HG02623 (cell line): Measurements from ENCODE around the gene HEBP1.

Source experiments
- ATAC-seq: cut with Tn5 transposase; IDR thresholded peaks from one replicate; pipeline ENCODE4 v1.9.1; 2021; ENCODE audit warnings: moderate library complexity; ENCODE audit not compliant: unreplicated experiment

HEBP1 gene

DNA sequence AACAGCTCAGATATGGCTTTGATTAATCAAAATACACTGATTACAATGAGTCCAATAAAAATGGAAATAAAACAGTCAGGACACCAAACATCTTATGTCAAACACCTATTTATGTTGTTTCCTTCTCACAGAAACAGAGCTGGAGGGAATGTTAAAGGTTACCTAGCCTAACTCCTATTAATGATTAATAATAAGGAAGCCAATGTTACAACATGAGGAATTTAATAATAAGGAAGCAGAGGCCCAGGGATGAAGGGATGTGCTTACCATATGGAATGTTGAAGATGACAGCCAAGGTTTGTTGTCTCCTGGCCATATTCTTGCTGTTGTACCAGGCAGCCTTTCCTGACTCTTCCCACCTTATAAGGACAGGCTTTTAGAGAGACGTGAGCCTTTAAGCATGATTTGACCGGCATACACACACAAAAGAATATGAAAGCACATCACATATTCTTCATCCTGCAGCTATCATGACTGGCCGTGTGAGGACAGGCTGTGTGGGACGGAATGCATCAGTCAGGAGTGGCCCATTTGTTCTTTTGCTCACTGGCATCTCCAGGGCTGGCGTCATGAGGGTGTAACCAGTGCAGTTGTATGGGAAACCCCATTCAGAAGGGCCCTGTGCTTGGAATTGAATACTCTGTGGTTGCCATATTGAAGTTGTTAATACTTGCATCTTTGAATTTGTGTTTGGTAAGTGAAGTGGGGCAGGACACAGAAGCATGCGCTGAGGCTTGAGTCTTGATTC lies 45.0 kb downstream of the HEBP1 start:
- no peak for ATAC-seq

DNA sequence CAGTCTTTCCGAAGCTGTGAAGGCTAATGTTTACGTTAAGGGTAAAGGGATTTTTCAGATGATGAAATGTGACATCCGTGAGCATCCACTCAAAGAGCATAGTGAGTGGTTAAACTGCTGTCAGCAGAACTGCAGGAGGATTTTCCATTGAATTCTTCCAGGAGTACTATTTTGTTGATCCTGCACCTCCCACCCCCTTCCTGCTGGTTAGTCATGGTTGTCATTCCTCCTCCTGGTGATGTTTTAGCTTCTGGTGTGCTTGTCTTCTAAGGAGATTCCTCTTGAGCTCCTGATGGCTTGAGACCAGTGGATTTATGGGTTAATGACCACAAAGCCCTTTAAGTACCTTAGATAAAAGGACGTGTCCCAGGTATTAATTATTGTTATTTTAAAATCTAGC lies 45.7 kb downstream of the HEBP1 start:
- no peak for ATAC-seq

DNA sequence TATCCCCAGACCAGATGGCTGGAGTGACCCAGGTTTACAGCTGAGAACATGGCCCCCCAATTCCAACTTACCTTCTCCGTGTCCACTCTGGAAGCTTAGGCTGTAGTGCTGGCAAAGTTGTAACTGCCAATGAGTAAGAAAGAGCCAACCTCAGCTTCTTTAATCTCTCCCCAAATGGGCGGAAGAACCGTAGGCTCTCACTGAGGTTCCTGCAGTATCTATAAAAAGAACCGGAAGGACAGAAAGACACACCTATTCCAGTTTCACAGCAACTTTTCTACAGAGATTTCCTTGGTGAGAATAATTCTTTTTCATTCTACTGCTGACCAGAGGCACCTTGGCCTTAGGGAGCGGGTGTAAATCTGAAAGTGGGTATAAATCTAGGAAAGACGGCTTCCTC lies 48.0 kb downstream of the HEBP1 start, which contains the start of gene GPRC5D:
TSS of gene GPRC5D (minus strand) at position 135 of the 400 bp plus-strand sequence. CDS start 1,786 bp downstream, outside the sequence.
- ATAC-seq, result no peak

DNA sequence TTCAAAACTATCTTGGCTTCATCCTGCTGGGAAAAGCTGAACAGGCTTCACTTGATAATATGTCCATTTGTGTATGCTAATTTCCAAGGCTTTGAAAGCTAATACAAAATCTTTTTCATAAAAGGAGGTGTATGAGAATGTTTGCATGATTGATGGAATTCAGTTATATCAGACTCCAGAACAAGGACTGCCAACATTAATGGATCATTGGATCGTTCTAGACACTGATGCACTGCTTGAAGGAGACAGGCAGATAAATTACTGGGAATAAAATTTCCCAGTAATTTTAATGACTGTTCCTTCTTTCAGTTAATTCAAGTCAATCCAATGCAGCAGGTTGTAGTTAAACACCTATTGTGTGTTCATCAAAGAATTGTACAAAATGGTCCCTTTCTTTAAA lies 48.6 kb downstream of the HEBP1 start:
- ATAC-seq, result no peak

DNA sequence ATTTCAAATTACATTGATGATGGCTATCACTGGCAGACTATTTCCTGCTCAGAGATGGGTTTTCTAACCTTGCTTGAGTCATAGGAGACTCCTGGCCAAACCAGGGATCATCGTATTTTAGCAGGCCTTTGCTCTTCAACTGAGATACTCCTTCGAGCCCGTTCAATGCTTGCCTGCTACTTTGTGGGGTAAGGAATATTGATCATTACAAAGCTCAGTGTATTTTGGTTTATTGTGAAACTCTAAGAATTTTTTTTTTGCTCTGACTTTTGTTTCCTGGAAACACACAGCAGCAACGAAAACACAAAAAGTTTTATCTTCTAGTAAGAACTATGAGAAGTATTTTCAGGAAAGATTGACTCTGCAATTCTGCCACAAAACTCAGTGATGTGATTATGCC lies 52.2 kb downstream of the HEBP1 start:
- no peak for ATAC-seq

DNA sequence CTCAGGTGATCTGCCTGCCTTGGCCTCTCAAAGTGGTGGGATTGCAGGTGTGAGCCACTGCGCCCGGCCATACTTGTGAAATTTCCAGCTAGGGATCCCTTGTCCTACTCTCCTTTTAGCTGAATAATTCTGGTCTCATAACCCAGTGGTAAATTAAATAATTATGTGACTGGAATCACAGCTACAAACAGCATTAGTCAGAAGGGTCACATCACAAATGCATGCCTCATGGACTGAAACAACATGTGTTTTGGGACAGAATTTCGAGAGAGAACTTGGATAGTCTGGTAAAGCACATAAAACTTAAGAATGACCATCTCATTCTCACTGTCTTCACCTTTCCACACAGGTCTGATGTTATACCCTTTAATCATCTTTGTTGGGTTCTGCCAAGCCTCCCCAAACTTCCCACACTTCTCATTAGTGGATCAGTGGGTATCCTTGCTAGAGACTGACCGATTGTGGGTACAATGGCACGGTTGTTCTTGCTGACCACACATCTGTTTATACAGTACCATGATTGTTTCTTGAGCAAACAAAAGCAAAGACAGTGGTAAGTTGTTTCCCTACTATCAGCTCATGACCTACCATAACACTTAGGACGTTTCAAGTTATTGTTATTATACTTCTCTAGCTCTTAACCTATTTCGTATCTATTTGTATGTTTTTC lies 53.2 kb downstream of the HEBP1 start:
- no peak for ATAC-seq

DNA sequence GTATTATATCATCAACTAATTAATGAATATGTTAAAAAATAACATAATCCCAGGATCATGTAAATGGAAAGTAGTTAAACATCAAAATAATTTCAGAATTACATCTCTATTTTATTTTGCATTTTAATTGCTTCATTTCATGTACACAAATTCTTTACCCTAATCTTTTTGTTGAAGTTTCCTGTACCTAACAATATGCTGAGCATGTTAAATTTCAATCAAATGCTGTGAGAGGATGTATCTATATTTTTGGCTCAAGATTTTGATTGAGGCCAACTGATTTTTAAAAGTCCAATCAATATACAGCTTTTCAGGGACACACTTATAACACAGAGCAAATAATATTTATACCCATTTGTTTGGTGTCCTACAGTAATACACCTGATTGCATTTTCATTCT lies 54.5 kb downstream of the HEBP1 start:
- ATAC-seq, result no peak

DNA sequence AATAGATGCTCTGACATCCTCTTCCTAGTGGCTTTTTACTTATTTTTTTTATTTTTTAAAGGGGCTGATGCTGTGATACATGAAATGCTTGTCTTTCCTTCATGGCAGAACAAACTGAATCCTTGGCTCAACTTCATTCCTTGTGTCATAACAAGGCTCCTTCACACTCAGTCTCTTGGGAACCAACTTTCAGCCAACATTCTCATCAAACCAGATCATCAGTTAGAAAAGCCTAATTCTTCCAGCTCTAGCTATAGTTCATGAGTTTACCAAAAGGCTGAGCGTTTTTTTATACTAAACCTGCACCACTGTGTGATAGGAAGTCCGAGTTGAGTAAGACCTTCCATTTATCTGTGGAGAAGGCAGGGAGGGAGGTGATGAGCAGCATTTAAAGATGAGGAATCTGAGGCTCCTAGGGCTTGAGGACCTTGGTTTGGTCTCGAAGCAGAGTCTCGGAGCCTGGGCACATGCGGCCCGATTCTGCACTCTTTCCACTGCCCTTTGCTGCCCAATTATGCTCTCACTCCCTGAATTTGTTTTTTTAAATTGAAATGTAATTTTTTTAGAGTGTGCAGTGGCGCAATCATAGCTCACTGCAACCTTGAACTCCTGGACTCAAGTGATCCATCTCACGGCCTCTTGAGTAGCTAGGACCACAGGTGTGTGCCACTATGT lies 56.3 kb downstream of the HEBP1 start:
- ATAC-seq, result no peak

DNA sequence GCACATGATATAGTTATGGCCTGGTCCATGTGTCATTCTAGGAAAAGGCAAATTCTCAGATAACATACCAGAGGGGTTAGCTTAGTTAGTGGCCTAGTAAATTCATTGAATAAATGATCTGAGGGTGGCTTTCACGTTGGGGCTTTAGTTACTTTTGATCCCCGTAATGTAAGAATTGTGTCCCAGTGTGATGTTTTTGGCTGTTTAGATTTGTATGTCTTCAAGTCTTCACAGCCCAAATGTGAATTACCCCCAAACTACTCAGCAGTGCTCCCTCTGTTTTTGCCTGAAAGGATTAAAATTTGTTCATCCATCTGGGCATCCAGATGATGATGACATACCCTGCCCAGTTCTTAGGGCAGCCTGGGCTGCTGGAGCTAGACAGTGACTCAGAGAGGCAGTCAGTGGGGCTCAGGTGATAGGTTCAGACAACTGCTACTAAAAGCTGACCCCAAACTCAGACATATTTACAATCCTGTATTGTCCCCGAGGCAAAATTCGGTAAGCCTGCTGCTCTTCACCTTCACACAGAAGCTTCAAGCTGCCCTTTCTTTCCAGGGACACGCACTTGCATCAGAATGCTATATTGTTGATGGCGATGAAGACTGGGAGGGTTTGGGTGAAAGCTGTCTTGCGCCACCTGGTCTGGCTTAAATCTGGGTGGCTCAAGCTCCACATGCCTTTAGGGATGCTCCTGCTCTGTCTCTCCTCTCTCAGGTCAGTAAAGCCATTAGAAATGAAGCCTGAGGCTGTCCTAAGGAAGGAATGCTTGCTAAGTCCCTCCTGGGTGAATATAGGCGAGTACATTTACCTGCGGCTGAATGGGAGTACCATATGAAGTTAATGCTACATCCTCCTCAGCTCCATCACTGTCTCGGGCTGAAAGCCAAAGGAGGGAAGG lies 58.4 kb downstream of the HEBP1 start:
- no peak for ATAC-seq

DNA sequence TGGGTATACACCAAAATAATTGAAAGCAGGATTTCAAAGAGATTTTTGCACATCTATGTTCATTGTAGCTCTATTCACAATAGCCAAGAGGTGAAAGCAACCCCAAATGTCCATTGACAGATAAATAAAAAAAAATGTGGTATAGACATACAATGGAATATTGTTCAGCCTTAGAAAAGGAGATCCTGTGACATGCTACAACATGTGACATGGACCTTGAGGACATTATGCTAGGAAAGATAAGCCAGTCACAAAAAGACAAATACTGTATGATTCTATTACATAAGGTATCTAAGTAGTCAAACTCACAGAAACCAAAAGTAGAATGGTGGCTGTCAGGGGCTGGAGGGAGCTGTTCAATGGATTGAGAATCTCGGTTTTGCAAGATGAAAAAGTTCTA lies 60.2 kb downstream of the HEBP1 start:
- no peak for ATAC-seq

DNA sequence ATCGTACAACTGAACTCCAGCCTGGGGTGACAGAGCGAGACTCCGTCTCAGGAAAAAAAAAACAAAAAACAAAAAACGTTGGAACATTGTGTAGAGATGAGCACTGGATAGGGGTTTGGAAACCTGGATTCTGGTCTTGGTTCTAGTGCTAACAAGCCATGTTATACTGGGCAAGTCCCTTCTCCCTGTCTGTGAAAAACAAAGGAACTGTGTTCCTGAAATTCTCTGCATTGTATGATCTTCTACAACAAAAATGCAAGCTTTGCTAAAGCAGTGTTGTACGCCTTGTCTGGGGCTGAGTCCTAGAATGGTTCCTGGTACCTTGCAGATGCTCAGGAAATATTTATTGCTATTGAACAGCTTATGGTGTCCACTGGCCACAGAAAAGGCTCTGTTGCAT lies 61.5 kb downstream of the HEBP1 start:
- no peak for ATAC-seq

DNA sequence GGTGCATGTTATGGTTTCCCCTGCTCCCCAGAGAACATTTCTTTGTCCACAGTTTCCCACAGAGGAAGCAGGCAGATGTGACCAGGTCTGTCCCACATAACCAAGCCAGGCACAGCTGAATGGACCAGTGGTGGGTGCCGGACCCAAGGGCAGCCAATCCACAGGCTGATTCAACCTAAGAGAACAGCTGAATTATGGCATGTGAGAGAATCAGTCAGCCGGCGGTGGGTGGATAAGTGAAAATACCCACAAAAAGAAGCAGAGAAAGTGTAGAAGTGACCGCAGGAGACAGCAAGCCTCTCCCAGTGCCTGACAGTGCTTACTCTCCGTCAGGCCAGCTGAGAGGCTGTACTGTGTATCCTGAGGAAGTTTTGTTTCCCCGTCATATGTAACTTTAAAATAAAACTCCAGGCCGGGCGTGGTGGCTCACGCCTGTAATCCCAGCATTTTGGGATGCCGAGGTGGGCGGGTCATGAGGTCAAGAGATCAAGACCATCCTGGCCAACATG lies 63.0 kb downstream of the HEBP1 start:
- no peak for ATAC-seq

DNA sequence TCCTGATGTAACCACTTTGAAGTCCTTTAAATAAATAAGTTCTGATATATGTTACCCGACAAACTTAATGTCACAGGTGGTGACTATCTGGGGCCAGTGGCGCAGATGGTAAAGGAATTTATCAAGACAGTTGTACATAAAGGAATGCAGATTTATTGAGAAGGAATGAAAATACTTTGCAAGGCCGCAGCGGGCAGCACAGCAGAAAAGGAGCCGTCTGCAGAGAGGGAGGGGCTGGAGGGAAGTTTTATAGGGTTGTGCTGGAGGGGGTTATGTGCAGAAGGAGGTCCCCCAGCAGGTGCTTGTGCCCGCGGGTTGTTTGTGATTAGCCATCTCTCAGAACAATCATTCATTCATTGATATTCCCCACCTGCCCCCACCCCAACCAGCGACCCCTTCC lies 65.5 kb downstream of the HEBP1 start:
- no peak for ATAC-seq

DNA sequence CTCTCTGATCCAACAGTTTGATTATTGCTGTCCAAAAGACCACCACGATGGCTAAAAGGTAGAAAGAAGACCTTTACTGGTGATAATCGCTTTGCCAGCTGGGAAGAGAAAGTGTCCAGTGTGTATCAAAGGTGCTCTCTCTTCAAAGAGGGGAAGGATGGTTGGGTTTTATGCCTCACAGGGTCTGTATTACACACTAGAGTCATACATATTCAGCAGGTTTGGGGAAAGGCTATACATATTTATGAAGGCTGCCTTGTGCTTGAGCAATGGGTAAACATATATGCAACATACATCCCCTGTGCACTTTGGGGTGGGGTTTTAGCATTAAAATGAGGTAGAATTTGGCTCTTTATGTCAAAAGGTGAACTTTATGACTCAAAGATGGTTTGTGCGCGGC lies 66.3 kb downstream of the HEBP1 start:
- ATAC-seq, result no peak

DNA sequence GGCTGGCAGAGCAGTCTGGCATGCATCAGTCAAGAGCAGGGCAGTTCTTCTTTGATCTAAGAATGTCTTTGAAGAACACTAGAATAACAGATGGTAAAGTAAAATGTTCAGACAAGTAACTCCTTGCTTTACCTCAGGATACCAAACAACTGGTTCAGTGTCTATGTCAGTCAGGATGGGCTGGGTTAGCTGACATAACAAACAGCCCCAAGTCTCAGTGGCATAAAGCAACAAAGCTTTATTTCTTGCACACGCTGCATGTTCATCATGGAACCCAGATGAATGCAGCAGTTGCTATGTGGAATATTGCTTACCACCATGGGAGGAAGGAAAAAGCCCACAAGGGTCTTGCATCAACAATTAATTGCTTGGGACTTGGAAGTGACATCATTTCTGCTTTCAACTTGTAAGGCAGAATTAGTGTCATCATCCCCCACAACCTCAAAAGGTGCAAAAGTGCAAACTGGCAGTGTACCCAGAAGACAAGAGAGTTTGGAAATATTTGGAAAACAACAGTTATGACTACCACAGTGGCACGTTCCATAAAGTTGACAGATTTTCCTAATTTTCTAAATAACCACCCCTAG lies 69.3 kb downstream of the HEBP1 start:
- ATAC-seq, result no peak

DNA sequence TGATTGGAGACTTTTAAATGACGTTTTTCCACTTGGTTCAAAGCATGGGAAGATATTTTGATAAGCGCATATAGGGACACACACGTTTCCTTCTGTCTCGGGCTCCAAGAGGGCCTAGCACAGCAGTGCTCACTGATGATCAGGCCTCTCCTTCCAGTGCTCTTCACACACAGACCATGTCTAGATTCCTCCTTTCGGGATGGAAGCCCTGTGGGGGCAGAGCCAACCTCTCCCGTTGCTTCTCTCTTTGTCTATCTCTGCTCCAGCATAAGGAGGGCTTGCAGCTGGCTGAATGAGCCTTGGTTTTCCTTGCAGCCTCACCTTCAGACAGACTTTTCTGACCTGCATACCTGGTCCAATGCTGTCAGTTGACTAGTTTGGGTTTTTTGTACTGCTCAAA lies 70.4 kb downstream of the HEBP1 start:
- no peak for ATAC-seq

DNA sequence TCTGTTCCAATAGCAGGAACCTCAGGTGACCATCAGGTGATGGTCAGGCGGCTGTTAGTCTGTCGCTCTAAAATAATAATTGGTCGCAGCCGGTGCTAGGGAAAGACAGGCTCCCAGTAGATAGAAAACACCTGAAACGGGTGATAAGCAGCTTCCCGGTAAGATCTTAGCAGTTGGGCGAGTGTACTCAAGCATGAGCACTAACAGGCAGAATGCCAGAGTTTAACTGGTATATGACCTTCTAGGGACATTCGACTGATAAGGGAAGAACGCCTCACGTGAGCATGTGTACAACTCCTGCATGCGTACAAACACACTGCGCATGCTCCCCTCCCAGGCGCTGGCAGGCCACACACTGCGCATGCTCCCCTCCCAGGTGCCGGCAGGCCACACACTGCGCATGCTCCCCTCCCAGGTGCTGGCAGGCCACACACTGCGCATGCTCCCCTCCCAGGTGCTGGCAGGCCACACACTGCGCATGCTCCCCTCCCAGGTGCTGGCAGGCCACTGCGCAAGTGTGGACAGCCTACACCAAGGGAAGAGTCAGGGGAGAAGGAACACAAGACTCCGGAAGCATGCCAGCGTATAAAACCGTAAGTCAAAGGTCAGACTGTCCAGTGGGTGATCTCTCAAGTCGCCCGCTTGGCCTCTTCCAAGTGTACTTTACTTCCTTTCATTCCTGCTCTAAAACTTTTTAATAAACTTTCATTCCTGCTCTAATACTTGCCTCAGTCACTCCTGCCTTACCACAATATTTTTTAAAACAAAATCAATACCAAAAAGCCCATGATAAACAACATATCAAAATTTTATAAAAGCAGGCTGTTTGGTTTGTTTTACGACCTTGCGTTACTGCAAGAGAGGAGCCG lies 72.6 kb downstream of the HEBP1 start:
- no peak for ATAC-seq

DNA sequence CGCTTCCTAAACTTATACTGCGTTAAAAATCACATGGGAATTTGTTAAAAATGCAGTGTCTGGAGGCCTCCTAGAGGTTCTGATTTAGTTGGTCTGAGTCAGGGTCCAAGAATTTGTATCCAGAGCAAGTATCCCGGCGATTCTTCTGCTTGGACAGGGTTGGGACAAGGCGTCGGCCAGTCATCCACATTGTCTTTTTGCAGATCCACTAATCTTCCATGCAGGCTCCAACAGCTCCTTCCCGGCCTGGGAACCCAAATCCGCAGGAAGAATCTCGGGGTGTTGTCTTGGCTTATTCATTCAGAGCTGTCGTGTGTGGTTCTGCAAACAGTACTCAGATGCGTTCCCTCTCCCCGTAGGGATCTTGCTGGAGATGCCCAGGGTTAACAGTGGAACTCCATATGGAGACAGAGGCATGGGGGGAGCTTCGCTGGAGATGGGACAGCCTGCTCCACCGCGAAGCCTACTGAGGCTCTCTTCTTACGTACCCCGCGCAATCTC lies 73.4 kb downstream of the HEBP1 start:
- ATAC-seq, result no peak

DNA sequence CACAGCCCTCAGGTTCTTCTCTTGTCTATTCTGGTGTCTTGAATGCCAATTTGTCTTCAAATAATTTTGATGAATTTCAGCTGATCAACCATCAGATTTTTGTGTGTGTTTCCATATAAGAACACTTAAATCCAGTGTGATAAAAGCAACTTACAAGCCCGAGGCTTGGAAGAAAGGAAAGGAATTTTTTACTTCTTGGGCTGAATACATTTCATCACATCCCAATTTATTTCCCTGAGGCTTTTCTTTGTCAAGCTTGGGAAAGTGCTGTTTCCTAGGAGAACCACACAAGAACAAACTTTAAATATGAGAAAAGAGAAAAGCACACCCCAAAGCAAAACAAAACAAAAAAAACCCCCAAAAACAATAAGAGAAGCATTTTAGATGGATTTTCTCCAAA lies 74.7 kb downstream of the HEBP1 start:
- no peak for ATAC-seq
